ENCODE measurements around the gene GSTM2.
A peak's percentile ranks its signal among the peaks of the same experiment; 100 is the strongest.

Gene GSTM2

GRCh38 chr1:109641861-109642260 is 26.0 kb upstream of the GSTM2 start:
- H3K4me3 ChIP-seq (ENCODE audit: low read length): no peak overlapping the region
- no peak for DNase-seq (ENCODE audit: low read depth)
- TF ChIP-seq CTCF (IDR thresholded peaks at IDR 0.05; ENCODE audit: insufficient read depth, low read depth, low read length, missing control alignments): no peak

GRCh38 chr1:109642626-109643025 is 25.2 kb upstream of the GSTM2 start:
- DNase-seq (ENCODE audit: low read depth): no peak
- no peak for TF ChIP-seq CTCF (IDR thresholded peaks at IDR 0.05; ENCODE audit: insufficient read depth, low read depth, low read length, missing control alignments)
- no peak overlapping the region for H3K4me3 ChIP-seq (ENCODE audit: low read length)

- peak; percentile 84 for TF ChIP-seq CTCF (IDR thresholded peaks at IDR 0.05; ENCODE audit: insufficient read depth, low read depth, low read length, missing control alignments)
- H3K4me3 ChIP-seq (ENCODE audit: low read length): no peak overlapping the region
- DNase-seq (ENCODE audit: low read depth): peak; percentile 71
These were observed 24.2 kb upstream of the GSTM2 start for GRCh38 chr1:109643385-109644230.

GRCh38 chr1:109644670-109645069 is 23.2 kb upstream of the GSTM2 start:
- H3K4me3 ChIP-seq (ENCODE audit: low read length): no peak overlapping the region
- no peak for DNase-seq (ENCODE audit: low read depth)
- no peak for TF ChIP-seq CTCF (IDR thresholded peaks at IDR 0.05; ENCODE audit: insufficient read depth, low read depth, low read length, missing control alignments)

- no peak overlapping the region for H3K4me3 ChIP-seq (ENCODE audit: low read length)
- DNase-seq (ENCODE audit: low read depth): no peak
- no peak for TF ChIP-seq CTCF (IDR thresholded peaks at IDR 0.05; ENCODE audit: insufficient read depth, low read depth, low read length, missing control alignments)
These were observed 18.4 kb upstream of the GSTM2 start for GRCh38 chr1:109649491-109649914.

GRCh38 chr1:109650609-109651008 is 17.2 kb upstream of the GSTM2 start:
- DNase-seq (ENCODE audit: low read depth): no peak
- no peak for TF ChIP-seq CTCF (IDR thresholded peaks at IDR 0.05; ENCODE audit: insufficient read depth, low read depth, low read length, missing control alignments)
- H3K4me3 ChIP-seq (ENCODE audit: low read length): no peak overlapping the region

- TF ChIP-seq CTCF (IDR thresholded peaks at IDR 0.05; ENCODE audit: insufficient read depth, low read depth, low read length, missing control alignments): no peak
- DNase-seq (ENCODE audit: low read depth): no peak
- H3K4me3 ChIP-seq (ENCODE audit: low read length): no peak overlapping the region
These were observed 15.5 kb upstream of the GSTM2 start for GRCh38 chr1:109652402-109652801.
